IPS-18c (cell line): Measurements from ENCODE around the gene SPOP.
A peak's percentile ranks its signal among the peaks of the same experiment; 100 is the strongest.

Experiments
- H3K4me3 ChIP-seq: 2 replicates; pipeline ENCODE4 v1.7.0; 2013; ENCODE audit warnings: low read depth, mild to moderate bottlenecking, low read length, moderate library complexity; ENCODE audit not compliant: insufficient read depth
- H3K9me3 ChIP-seq: one replicate; pipeline ENCODE4 v1.6.1; 2013; ENCODE audit warnings: mild to moderate bottlenecking, low read length, moderate library complexity; ENCODE audit not compliant: control insufficient read depth, insufficient read depth

SPOP gene

GRCh38 chr17:49585422-49586027 is 92.4 kb downstream of the SPOP start:
- Histone ChIP-seq H3K9me3 (peaks cover 2% of the 10 kb centered on the region), H3K4me3 (no peak overlapping the region)

GRCh38 chr17:49583889-49584288 is 94.0 kb downstream of the SPOP start:
- H3K9me3 ChIP-seq, result peaks cover 2% of the 10 kb centered on the region

GRCh38 chr17:49583226-49583625 is 94.7 kb downstream of the SPOP start:
- H3K4me3 ChIP-seq, result no peak overlapping the region

More at GRCh38 chr17:49583889-49584288, 94.0 kb downstream of the SPOP start:
- no peak overlapping the region for H3K4me3 ChIP-seq

GRCh38 chr17:49582789-49583188 is 95.1 kb downstream of the SPOP start:
- Histone ChIP-seq H3K9me3 (peaks cover 2% of the 10 kb centered on the region), H3K4me3 (no peak overlapping the region)

More at GRCh38 chr17:49583226-49583625, 94.7 kb downstream of the SPOP start:
- peaks cover 2% of the 10 kb centered on the region for H3K9me3 ChIP-seq

- Histone ChIP-seq H3K4me3 (no peak overlapping the region), H3K9me3 (peaks cover 2% of the 10 kb centered on the region)
Measured at GRCh38 chr17:49582055-49582722, 95.7 kb downstream of the SPOP start.

GRCh38 chr17:49581648-49581998 is 96.3 kb downstream of the SPOP start:
- Histone ChIP-seq H3K9me3 (peaks cover 2% of the 10 kb centered on the region), H3K4me3 (no peak overlapping the region)

GRCh38 chr17:49580981-49581647 is 96.8 kb downstream of the SPOP start:
- H3K4me3 ChIP-seq, result no peak overlapping the region
- peaks cover 2% of the 10 kb centered on the region for H3K9me3 ChIP-seq

GRCh38 chr17:49580055-49580721 is 97.7 kb downstream of the SPOP start:
- peaks cover 2% of the 10 kb centered on the region for H3K9me3 ChIP-seq
- no peak overlapping the region for H3K4me3 ChIP-seq

- Histone ChIP-seq H3K4me3 (no peak overlapping the region), H3K9me3 (peaks cover 2% of the 10 kb centered on the region)
Measured at GRCh38 chr17:49579522-49579921, 98.4 kb downstream of the SPOP start.

GRCh38 chr17:49578952-49579500 is 98.9 kb downstream of the SPOP start:
- no peak overlapping the region for H3K4me3 ChIP-seq
- peaks cover 2% of the 10 kb centered on the region for H3K9me3 ChIP-seq

GRCh38 chr17:49578414-49578813 is 99.5 kb downstream of the SPOP start:
- Histone ChIP-seq H3K9me3 (peaks cover 2% of the 10 kb centered on the region), H3K4me3 (no peak overlapping the region)

GRCh38 chr17:49577963-49578362 is 99.9 kb downstream of the SPOP start:
- Histone ChIP-seq H3K9me3 (peaks cover 2% of the 10 kb centered on the region), H3K4me3 (no peak overlapping the region)

GRCh38 chr17:49577650-49577934 is 100.3 kb downstream of the SPOP start:
- 0 out of 2 replicates have a peak overlapping the region, but pooled peaks have one; percentile 87 for H3K4me3 ChIP-seq
- peaks cover 2% of the 10 kb centered on the region for H3K9me3 ChIP-seq

GRCh38 chr17:49576917-49577649 is 100.8 kb downstream of the SPOP start:
- peaks cover 2% of the 10 kb centered on the region for H3K9me3 ChIP-seq
- H3K4me3 ChIP-seq, result peak overlapping the region; percentile 87

- Histone ChIP-seq H3K9me3 (peaks cover under 1% of the 10 kb centered on the region), H3K4me3 (peak overlapping the region; percentile 87)
Measured at GRCh38 chr17:49576088-49576916, 101.6 kb downstream of the SPOP start.

GRCh38 chr17:49575679-49576087 is 102.2 kb downstream of the SPOP start, which contains the start of gene NXPH3:
NXPH3 (plus strand) TSS chr17:49575871; CDS start chr17:49576220, 349 bp downstream.
- Histone ChIP-seq H3K9me3 (no peaks in the 10 kb centered on the region), H3K4me3 (peak within 1 kb of the TSS; percentile 87)
